ENCODE results near the gene FBLIM1.

FBLIM1 gene

GRCh38 chr1:15748690-15749398, 9.8 kb upstream of the FBLIM1 start:
- no peak for DNase-seq

- DNase-seq = no peak
These were observed 8.9 kb upstream of the FBLIM1 start for GRCh38 chr1:15749399-15750291.

DNA sequence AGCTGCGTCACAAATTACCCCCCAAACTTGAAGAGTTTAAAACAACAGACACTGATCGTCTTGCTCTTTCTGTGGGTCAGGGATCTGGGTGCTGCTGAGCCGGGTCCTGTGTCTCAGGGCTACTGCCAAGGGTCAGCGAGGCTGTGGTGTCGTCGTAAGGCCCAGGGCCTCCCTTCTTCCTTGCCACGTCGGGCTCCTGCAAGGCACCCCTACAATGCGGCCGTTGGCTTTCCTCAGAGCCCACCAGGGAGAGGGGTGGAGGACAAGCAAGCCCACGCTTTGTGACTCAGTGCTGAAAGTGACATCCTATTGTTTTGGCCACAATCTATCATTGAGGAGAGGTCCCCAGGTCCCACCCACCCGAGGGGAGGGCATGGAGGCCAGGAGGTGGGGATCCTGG, 7.7 kb upstream of the FBLIM1 start:
- DNase-seq = no peak

DNA sequence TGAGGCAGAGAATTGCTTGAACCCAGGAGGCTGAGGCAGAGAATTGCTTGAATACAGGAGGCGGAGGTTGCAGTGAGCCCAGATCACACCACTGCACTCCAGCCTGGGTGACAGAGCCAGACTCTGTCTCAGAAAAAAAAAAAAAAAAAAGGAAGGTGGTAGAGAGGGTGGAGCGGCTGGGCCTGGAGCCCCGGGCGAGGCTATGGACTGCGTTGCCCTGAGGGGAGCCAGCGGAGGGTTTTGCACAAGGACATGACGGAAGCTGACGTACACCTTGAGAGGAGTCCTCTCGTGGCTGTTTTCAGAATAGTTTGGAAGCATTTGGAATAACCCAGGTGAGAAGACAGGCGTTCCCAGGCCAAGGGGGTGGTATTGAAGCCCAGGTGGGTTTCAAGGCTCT, 6.9 kb upstream of the FBLIM1 start:
- no peak for DNase-seq

DNA sequence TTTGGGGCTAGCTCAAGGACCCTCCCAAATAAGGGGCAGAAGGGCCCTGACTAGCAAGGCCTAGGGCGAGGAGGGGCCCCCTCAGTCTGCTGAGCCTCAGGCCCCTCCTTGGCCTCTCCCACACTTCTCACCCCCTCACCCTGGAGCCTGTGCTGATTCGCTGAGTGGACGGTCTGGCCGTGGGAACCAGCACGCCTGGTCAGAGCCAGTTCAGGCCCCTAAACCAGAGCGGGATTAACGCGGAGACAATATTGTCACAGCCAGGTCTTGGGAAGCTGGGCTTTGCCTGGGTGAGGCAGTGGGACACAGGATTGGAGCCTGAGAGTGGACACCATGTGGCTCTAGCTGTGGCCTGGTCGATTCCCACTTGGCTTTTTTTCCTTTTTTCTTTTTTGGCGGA, 4.8 kb upstream of the FBLIM1 start:
- no peak for DNase-seq

GRCh38 chr1:15755021-15755645, 3.5 kb upstream of the FBLIM1 start:
- DNase-seq = no peak

- DNase-seq = no peak
These were observed 3.0 kb upstream of the FBLIM1 start for GRCh38 chr1:15755646-15756040.

DNA sequence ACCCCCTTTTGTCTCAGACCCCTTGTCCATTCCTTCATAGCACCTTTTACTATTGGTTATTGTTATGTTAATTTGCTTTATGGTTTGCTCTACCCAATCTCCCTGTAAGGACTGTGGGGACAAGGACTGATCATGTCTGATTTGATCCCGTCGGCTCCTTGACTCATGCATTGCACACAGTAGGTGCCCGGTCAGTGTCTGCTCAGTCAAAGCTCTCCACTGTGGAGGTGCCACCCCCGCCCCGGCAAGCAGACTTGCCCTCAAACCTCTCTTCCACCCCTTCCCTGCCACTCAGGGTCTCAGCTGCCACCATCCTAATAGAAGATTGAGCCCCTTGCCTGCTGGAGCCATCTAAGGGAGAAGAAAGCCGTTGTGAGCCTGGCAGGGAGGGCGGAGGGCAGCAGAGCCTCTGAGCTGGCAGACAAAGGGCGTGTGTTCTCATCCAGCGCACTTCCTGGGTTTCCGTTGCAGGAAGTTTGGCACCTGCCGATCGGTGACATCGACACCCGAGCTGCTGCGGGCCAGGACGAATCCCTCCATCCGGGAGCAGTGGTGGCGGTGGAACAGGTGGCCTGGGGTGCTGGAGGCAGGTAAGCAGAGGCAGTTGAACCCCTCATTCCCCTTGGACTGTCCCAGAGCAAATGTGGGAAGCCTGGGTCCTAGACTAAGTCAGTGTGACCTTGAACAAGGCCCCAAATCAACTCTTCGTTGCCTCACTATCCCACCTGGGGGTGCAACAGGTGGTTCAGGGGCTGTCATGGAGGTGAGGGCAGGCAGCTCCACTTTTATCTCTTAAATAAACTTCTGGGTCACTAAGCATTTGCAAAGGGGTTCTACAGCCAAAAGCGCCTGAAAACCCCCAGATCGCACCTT, 2.2 kb upstream of the FBLIM1 start:
- DNase-seq = no peak

- DNase-seq = no peak
These were observed 1.5 kb upstream of the FBLIM1 start for GRCh38 chr1:15757016-15757543.

- DNase-seq = no peak
These were observed 836 bp upstream of the FBLIM1 start for GRCh38 chr1:15757575-15758342.

DNA sequence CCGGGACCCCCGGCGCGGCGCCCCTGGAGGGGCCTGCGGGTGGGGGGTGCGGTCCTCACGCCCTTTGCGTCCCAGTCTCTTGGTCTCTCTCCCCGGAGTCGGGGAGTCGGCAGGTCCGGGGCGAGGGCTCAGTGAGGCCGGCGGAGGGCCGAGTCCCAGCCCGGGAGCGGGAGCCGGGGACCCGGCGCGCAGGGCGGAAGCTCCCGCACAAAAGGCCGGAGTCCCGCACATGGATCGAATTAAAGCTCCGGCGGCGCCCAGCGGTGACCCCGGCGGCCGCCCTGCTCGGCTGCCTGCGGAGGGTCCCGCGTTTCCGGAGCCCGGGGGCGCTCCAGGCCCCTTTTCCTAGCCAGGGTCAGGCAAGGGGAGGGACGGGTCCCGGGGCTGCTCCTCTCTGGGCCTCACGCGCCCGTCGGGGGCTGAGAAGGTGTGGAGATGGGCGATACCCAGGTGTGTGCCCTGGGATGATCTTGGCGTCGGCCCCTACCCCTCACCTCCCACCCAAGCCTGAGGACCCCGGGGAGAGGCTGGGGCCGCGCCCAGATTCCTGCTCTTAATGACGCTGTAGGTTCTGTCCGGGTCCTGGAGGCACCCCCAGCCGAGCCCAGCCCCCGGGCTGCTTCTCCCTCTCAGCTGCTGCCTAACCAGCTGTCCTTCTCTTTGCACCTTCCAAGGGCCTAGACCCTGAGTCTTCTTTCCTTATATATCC, 512 bp downstream of the FBLIM1 start:
- no peak for DNase-seq

DNA sequence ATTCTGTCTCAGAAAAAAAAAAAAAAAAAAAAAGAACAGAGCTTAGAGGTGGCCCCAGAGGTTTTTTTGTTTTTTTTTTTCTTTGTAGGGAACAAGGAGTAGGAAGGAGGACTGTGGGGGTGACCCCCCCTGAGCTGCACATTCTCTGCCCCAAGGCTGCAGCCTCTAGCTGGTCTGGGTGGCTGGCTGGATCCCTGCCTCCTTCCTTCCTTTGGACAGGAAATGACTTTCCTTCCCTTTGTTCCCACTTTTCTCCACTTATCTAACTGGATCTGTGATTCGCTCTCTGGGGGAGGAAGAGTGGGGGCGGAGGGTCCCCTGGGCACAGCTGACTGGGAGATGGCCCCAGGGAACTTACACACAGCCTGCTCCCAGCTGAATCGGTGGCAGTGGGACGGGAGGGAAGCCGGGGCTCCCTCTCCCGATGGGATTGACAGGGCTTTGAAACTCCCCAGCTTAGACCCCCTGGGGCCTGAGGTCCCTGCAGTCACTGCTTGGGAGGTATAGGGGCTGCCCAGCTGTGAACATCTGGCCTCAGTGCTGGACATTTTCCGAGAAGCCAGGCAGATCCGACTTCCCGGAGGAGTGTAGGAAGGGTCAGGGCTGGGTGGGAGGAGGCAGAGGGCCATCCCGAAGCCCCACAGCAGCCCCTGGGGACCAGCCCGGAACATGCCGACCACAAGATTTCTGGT, 2.1 kb downstream of the FBLIM1 start:
- no peak for DNase-seq

- no peak for DNase-seq
These were observed 3.0 kb downstream of the FBLIM1 start for GRCh38 chr1:15761366-15762128.

DNA sequence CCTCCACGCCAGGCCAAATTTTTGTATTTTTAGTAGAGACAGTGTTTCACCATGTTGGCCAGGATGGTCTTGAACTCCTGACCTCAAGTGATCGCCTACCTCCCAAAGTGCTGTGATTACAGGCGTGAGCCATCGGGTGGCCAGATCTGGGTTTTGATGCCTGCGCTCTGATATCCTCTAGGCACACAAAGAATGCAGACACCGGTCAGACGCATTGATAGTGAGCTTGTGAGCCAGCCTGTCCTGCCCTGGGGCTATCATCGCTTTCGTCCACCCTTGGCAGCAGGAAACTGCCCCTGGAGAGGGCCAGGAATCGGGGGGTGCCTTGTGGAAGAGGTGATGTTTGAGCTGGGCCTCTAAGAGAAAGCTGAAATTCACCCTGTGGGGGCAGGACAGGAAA, 4.0 kb downstream of the FBLIM1 start:
- DNase-seq = no peak

GRCh38 chr1:15764269-15764764, 5.7 kb downstream of the FBLIM1 start:
- no peak for DNase-seq

DNA sequence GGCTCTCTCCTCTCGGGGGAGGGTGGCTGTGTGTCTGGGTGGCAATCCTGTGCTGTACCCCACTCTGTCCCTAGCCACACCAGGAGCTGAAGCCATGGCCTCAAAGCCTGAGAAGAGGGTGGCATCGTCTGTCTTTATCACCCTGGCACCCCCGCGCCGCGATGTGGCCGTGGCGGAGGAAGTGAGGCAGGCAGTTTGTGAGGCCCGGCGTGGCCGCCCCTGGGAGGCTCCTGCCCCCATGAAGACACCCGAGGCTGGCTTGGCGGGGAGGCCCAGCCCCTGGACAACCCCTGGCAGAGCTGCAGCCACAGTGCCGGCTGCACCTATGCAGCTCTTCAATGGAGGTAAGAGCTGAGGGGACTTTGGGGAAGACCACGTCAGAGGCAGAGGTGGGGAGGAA, 6.3 kb downstream of the FBLIM1 start:
- no peak for DNase-seq

GRCh38 chr1:15765495-15766194, 7.0 kb downstream of the FBLIM1 start:
- DNase-seq = no peak

DNA sequence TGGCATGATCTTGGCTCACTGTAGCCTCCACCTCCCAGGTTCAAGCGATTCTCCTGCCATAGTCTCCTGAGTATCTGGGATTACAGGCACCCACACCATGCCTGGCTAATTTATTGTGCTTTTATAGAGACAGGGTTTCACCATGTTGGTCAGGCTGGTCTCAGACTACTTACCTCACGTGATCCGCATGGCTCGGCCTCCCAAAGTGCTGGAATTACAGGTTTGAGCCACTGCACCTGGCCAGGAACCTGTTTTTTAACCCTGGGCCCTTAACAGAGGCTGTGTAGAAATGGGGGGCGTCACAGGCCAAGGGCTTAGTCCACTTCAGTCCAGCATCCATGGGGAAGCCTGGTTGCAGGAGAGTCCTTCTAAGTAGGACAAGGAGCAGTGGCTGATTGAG, 9.3 kb downstream of the FBLIM1 start:
- no peak for DNase-seq

DNA sequence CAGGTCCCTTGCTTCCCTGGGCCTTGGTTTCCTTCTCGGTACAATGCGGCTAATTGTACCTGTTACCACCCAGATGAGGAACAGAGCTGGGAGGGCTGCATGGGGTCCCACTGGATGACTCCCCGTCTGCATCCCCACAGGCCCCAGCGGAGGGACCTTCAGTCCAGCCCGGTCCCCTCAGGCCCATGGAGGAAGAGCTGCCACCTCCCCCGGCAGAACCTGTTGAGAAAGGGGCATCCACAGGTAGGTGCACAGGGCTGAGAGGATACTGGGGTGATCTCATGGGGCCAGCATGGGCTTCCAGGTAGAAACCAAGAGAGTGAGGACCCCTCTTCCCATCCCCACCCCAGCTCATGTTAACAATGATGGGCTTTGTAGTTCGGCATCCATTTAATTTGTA, 9.8 kb downstream of the FBLIM1 start:
- no peak for DNase-seq

Data from DMS79 (cell line).